K562 (cell line): ENCODE results near the gene GNRHR. TPM values are rescaled to one million over a fixed set of nuclear protein-coding genes. Genes with fewer than 3 reads are reported as not detected.
A peak's percentile ranks its signal among the peaks of the same experiment; 100 is the strongest.

Experiments
- ATAC-seq: fragments of 200-7000 bp; cut with Tn5 transposase; 3 replicates; pipeline ENCODE4 v1.9.1; 2020; ENCODE audit warnings: moderate library complexity
- BruUV-seq: library from RNA; stranded (reverse); fragments of 400-500 nt; replicated peaks from 2 replicates; lab custom pipeline; 2021; lab: Mats Ljungman, UMichigan
- CTCF ChIA-PET: fragments of 300-600 bp; formaldehyde crosslinking; extraction: SDS; loops from one replicate; lab custom pipeline; 2021; ENCODE audit warnings: low intra/inter-chr PET ratio; lab: Yijun Ruan, JAX
- POLR2A ChIA-PET: fragments of 300-600, 350-650 bp; sonication (Branson Sonifier 250); formaldehyde crosslinking; extraction: SDS; loops from one replicate; lab custom pipeline; 2021; ENCODE audit warnings: antibody characterized with exemption, inconsistent platforms; lab: Yijun Ruan, JAX
- DNase-seq, 4 experiments: peaks; one replicate each; pipeline versions ENCODE4 v3.0.0 to v3.0.0-alpha.2; 2011 to 2018; ENCODE audit warnings: low spot score in 3 of 4, mixed read lengths in 3 of 4; ENCODE audit errors: extremely low read depth in 1 of 4
- FAIRE-seq: peaks from 2 replicates; lab custom pipeline; 2011; peaks lifted over from hg19 to GRCh38; lab: Jason Lieb, UNC
- H2AFZ ChIP-seq: 2 replicates; pipeline ENCODE4 v1.6.0; 2011; ENCODE audit warnings: low read depth, low read length, control low read depth, inconsistent platforms
- H3K27ac ChIP-seq: fragments of 200-600 bp; 3 replicates; pipeline ENCODE4 v1.8.0; 2011; ENCODE audit warnings: low read depth, mild to moderate bottlenecking, control low read depth, inconsistent platforms, low read length, moderate library complexity, mixed read lengths; ENCODE audit errors: extremely low read depth
- H3K27me3 ChIP-seq, 2 experiments: fragments of 300-600 bp in 1 of 2; 2 replicates in 1 of 2; 3 replicates in 1 of 2; pipeline versions ENCODE4 v1.6.0 to v1.8.0; 2011; ENCODE audit warnings: inconsistent platforms in 2 of 2, low read length in 2 of 2, mild to moderate bottlenecking in 1 of 2, mixed read lengths in 1 of 2, moderate library complexity in 1 of 2; ENCODE audit not compliant: control insufficient read depth in 2 of 2, insufficient read depth in 2 of 2
- H3K36me3 ChIP-seq: fragments of 300-600 bp; 3 replicates; pipeline ENCODE4 v1.8.0; 2011; ENCODE audit warnings: mild to moderate bottlenecking, low read length, inconsistent platforms; ENCODE audit not compliant: control insufficient read depth, insufficient read depth
- H3K4me1 ChIP-seq, 2 experiments: fragments of 200-600 bp in 1 of 2; replicated peaks in 1 of 2; 2 replicates in 1 of 2; 3 replicates in 1 of 2; pipeline versions ENCODE4 v1.5.1 to v1.8.0; 2011; ENCODE audit warnings: inconsistent platforms in 2 of 2, low read length in 2 of 2, mild to moderate bottlenecking in 1 of 2, mixed read lengths in 1 of 2, moderate library complexity in 1 of 2; ENCODE audit not compliant: control insufficient read depth in 2 of 2, insufficient read depth in 2 of 2
- H3K4me2 ChIP-seq: 2 replicates; pipeline ENCODE4 v1.6.1; 2011; ENCODE audit warnings: low read length, control low read depth, inconsistent platforms, mixed read lengths; ENCODE audit not compliant: insufficient read depth
- H3K4me3 ChIP-seq: fragments of 200-600 bp; sonication (generic), shearing (Covaris generic); 2 replicates; pipeline ENCODE4 v1.5.1; 2016; ENCODE audit warnings: control low read depth, inconsistent platforms
- H3K79me2 ChIP-seq: fragments of 200-600 bp; 3 replicates; pipeline ENCODE4 v1.8.0; 2011; ENCODE audit warnings: low read length, inconsistent platforms; ENCODE audit not compliant: control insufficient read depth, insufficient read depth
- H3K9ac ChIP-seq, 2 experiments: 2 replicates each; pipeline versions ENCODE4 v1.6.0 to v1.6.1; 2011; ENCODE audit warnings: low read depth in 2 of 2, low read length in 2 of 2, control low read depth in 1 of 2, inconsistent platforms in 1 of 2, mild to moderate bottlenecking in 1 of 2, mixed read lengths in 1 of 2; ENCODE audit not compliant: insufficient read depth in 1 of 2
- H3K9me1 ChIP-seq: one replicate; pipeline ENCODE4 v1.6.0; 2011; ENCODE audit warnings: inconsistent platforms, mild to moderate bottlenecking, low read length, moderate library complexity; ENCODE audit not compliant: control insufficient read depth, insufficient read depth
- H3K9me3 ChIP-seq: replicated peaks from 2 replicates; pipeline ENCODE4 v1.5.1; 2011; ENCODE audit warnings: low read depth, low read length, inconsistent platforms; ENCODE audit not compliant: control insufficient read depth, insufficient read depth
- H4K20me1 ChIP-seq: replicated peaks from 2 replicates; pipeline ENCODE4 v1.6.1; 2011; ENCODE audit warnings: low read length, inconsistent platforms, mixed read lengths; ENCODE audit not compliant: control insufficient read depth, insufficient read depth
- BACH1 ChIP-seq: fragments of 200-800 bp; sonication (Bioruptor generic); IDR thresholded peaks from 2 replicates; pipeline ENCODE4 v1.6.1; 2016; ENCODE audit warnings: missing genetic modification characterization, missing compliant biosample characterization
- BCOR ChIP-seq: fragments of 450-650 bp; IDR thresholded peaks from 2 replicates; pipeline ENCODE4 v1.6.1; 2016
- ESRRA ChIP-seq: fragments of 450-650 bp; IDR thresholded peaks from 2 replicates; pipeline ENCODE4 v1.6.1; 2014; ENCODE audit warnings: low read depth, mild to moderate bottlenecking, moderate library complexity, borderline replicate concordance
- HSF4 ChIP-seq: fragments of 250-450 bp; sonication (Bioruptor Pico); IDR thresholded peaks from 2 replicates; pipeline ENCODE4 v2.1.2; 2022; ENCODE audit warnings: mild to moderate bottlenecking, moderate library complexity, borderline replicate concordance
- SMC3 ChIP-seq: conservative IDR thresholded peaks from 2 replicates; pipeline ENCODE4 v1.6.1; 2011; ENCODE audit warnings: low read depth, low read length, improper control_type of control experiment; ENCODE audit not compliant: insufficient read depth
- TAF9B ChIP-seq: fragments of 450-650 bp; IDR thresholded peaks from 2 replicates; pipeline ENCODE4 v1.6.1; 2018; ENCODE audit warnings: mild to moderate bottlenecking; ENCODE audit not compliant: partially characterized antibody
- U2AF1 ChIP-seq: fragments of 200-400 bp; formaldehyde crosslinking; optimal IDR thresholded peaks from 2 replicates; pipeline ENCODE3; 2017; ENCODE audit warnings: mild to moderate bottlenecking, low read depth, low read length, moderate library complexity
- ZFPM2 ChIP-seq: fragments of 250-450 bp; sonication (Bioruptor Pico); IDR thresholded peaks from 2 replicates; pipeline ENCODE4 v1.5.1; 2022; ENCODE audit warnings: mild to moderate bottlenecking
- ZNF174 ChIP-seq: fragments of 250-450 bp; sonication (Bioruptor Pico); IDR thresholded peaks from 2 replicates; pipeline ENCODE4 v1.4.0; 2020; ENCODE audit warnings: mild to moderate bottlenecking
- WGBS: fragments of 100-300 bp; shearing (Covaris generic); methylation state at CpG from one replicate; pipeline ENCODE4 v1.1.6; 2016; ENCODE audit warnings: low coverage, mixed read lengths; ENCODE audit not compliant: insufficient coverage; ENCODE audit errors: missing lambda C conversion rate; 5-methylcytosine and 5-hydroxymethylcytosine counted together
- in situ Hi-C: fragments of 300-500 bp; cut with MboI; formaldehyde crosslinking; loops from 4 replicates; pipeline ENCODE4 v1.15.0; 2018; ENCODE audit warnings: inconsistent platforms, mixed read lengths
- intact Hi-C: fragments of 100-400 bp; cut with micrococcal nuclease; formaldehyde crosslinking; loops from 2 replicates; pipeline ENCODE4 v1.14.2; 2022
- polyA plus RNA-seq, 8 experiments: library from polyadenylated mRNA; depleted of rRNA in 4 of 8; stranded (reverse) in 5 of 8; unstranded in 3 of 8; fragments of >200 nt; fragmentation: Nextera tagmentation in 2 of 8; fragmentation: Illumina TruSeq in 1 of 8; extraction: Ambion mirVana in 2 of 8; extraction: Trizol in 1 of 8; gene quantifications; 2 replicates each; pipeline versions ENCODE4 v1.2.1 to v1.2.3, GENCODE V29; 2011 to 2014; ENCODE audit warnings: inconsistent platforms in 1 of 8, missing spikeins in 1 of 8
- total RNA-seq, 7 experiments: library from RNA; depleted of rRNA in 6 of 7; stranded (reverse); fragments of >200 nt in 6 of 7; fragmentation: Illumina TruSeq in 2 of 7; extraction: Trizol in 2 of 7; gene quantifications; 2 replicates each; pipeline versions ENCODE4 v1.2.1 to v1.2.3, GENCODE V29; 2011 to 2021; ENCODE audit warnings: low replicate concordance in 1 of 7
- TF ChIP-seq, protein P1 (sequence below): fragments of 200-800 bp; sonication (Bioruptor generic); IDR thresholded peaks from 2 replicates; pipeline ENCODE4 v1.6.1; 2017; ENCODE audit warnings: missing genetic modification characterization, missing compliant biosample characterization
- TF ChIP-seq, protein P2 (sequence below), 2 experiments: fragments of 450-650 bp in 1 of 2; sonication (generic) in 1 of 2; formaldehyde crosslinking in 1 of 2; IDR thresholded peaks; 2 replicates each; pipeline versions ENCODE4 v1.7.1 to v1.9.0; 2016 to 2022; ENCODE audit warnings: inconsistent platforms in 1 of 2, mild to moderate bottlenecking in 1 of 2, missing genetic modification reagents in 1 of 2

The GNRHR gene
- total and polyA plus RNA-seq, 9 of the 15 experiments (the other 6 are each of a cell fraction or from before 2014, with no cell fraction given), result 0.06 to 0.13 TPM; not detected in 7

DNA sequence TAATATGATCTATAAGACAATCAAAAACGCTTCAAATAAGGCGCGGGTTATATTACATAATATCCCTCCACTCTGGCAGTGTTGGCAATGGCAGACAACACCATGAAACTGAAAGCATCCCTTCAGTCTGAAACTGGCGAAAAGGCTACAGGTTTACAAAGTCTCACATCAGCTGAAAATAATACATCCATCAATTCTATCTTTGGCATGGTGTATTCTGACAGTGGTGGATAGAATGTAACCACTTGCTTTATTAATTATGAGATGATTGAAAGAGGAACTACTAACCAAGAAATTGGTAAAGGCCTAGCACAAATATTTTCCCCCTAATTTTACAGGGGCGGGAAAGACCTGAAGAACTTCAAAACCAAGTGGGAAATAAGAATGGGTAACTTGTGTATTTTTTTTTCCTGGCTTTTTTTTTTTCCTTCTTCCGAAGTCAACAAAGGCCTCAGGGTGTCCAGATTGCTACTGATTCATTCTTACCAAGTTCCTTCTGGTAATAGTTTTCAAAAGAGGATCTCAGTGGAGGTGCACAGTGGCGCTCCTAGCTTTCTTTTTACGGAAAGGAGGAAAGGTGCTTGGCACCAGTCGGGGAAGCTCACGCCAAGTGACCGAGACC, 54.0 kb downstream of the GNRHR start:
- Histone ChIP-seq H3K27ac (peak overlapping the region; percentile 88), H3K79me2 (peaks cover 97% of the 10 kb centered on the region), H3K9me3 (peaks cover 7% of the 10 kb centered on the region), H3K4me2 (peak overlapping the region; percentile 85), H2AFZ (peak overlapping the region; percentile 58; the same call in 1 of the 2 replicates), H3K9ac (peak overlapping the region; percentile 88 to 92), H3K4me3 (peak overlapping the region; percentile 82), H3K9me1 (no peaks in the 10 kb centered on the region), H3K36me3 (peaks cover 43% of the 10 kb centered on the region; the same call in 2 of the 3 replicates), H3K4me1 (peaks cover 3 to 12% of the 10 kb centered on the region in 2 experiments; a peak in 2 of 5 replicates), H4K20me1 (no peaks in the 10 kb centered on the region), H3K27me3 (no peaks in the 10 kb centered on the region)
- in situ Hi-C loops (no loop called here), intact Hi-C loops (loop anchor here (2.0 kb wide), 1 partner anchor 155 kb away; the partner anchor contains the start of gene CENPC)
- no peak for FAIRE-seq
- ATAC-seq, result peak; percentile 43
- ChIA-PET POLR2A (interaction anchor here (1.0 to 3.1 kb wide), 8 partner anchors 11 to 155 kb away, joined by 3 to 15 read pairs (median 4); partner anchors contain the start of gene CENPC), CTCF (no interaction called here)
- BruUV-seq, result TSS peak; percentile 46
- DNase-seq, result peak in 2 of 4 experiments; percentile 17 to 21
- WGBS, result 3% methylated on average over 11 of the region's 11 CpGs
- TF ChIP-seq ZFPM2 (CRISPR knock-in tag), result no peak
- TF ChIP-seq SMC3, result no peak
- TF ChIP-seq U2AF1, result no peak
- TF ChIP-seq HSF4, result no peak
- TF ChIP-seq TAF9B, result peak; percentile 23
- TF ChIP-seq, protein P1, sequence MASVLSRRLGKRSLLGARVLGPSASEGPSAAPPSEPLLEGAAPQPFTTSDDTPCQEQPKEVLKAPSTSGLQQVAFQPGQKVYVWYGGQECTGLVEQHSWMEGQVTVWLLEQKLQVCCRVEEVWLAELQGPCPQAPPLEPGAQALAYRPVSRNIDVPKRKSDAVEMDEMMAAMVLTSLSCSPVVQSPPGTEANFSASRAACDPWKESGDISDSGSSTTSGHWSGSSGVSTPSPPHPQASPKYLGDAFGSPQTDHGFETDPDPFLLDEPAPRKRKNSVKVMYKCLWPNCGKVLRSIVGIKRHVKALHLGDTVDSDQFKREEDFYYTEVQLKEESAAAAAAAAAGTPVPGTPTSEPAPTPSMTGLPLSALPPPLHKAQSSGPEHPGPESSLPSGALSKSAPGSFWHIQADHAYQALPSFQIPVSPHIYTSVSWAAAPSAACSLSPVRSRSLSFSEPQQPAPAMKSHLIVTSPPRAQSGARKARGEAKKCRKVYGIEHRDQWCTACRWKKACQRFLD (CRISPR knock-in tag), result 0 out of 2 replicates have a peak, but pooled peaks have one; percentile 42
- no peak for TF ChIP-seq ESRRA
- no peak for TF ChIP-seq BACH1
- no peak for TF ChIP-seq BCOR
- TF ChIP-seq ZNF174 (CRISPR knock-in tag), result no peak
- TF ChIP-seq, protein P2, sequence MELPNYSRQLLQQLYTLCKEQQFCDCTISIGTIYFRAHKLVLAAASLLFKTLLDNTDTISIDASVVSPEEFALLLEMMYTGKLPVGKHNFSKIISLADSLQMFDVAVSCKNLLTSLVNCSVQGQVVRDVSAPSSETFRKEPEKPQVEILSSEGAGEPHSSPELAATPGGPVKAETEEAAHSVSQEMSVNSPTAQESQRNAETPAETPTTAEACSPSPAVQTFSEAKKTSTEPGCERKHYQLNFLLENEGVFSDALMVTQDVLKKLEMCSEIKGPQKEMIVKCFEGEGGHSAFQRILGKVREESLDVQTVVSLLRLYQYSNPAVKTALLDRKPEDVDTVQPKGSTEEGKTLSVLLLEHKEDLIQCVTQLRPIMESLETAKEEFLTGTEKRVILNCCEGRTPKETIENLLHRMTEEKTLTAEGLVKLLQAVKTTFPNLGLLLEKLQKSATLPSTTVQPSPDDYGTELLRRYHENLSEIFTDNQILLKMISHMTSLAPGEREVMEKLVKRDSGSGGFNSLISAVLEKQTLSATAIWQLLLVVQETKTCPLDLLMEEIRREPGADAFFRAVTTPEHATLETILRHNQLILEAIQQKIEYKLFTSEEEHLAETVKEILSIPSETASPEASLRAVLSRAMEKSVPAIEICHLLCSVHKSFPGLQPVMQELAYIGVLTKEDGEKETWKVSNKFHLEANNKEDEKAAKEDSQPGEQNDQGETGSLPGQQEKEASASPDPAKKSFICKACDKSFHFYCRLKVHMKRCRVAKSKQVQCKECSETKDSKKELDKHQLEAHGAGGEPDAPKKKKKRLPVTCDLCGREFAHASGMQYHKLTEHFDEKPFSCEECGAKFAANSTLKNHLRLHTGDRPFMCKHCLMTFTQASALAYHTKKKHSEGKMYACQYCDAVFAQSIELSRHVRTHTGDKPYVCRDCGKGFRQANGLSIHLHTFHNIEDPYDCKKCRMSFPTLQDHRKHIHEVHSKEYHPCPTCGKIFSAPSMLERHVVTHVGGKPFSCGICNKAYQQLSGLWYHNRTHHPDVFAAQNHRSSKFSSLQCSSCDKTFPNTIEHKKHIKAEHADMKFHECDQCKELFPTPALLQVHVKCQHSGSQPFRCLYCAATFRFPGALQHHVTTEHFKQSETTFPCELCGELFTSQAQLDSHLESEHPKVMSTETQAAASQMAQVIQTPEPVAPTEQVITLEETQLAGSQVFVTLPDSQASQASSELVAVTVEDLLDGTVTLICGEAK (IDR thresholded peaks at IDR 0.05), result 0 out of 2 replicates have a peak, but pooled peaks have one; percentile 0
- TF ChIP-seq, protein P2 (CRISPR knock-in tag; IDR thresholded peaks at IDR 0.05), result no peak
